Activated gamma-delta T cell treated with Interleukin-2 at 50 U/mL for 16 hours (primary cell): ENCODE measurements around the gene HSPBP1.
A peak's percentile ranks its signal among the peaks of the same experiment; 100 is the strongest.

Source experiments
- DNase-seq: peaks from one replicate; pipeline ENCODE4 v3.0.0-alpha.2; 2020

Gene HSPBP1

GRCh38 chr19:55273978-55274707, 5.8 kb downstream of the HSPBP1 start:
- no peak for DNase-seq

DNA sequence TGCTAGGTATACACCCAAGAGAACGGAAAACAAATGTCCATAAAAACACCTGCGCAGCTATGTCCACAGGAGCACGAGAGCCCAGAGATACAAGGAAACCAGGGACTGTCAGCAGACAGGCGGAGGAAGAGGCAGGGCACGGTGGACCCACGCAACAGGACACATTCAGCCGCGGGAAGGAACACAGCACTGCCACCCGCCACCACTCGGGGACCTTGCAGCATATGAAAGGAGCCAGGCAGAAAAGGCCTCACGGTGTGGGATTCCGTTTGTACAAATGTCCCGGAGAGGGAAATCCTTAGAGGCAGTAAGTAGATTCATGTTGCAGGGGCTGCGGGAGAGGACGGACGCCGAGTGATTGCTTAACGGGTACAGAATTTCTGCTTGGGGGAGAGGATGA, 7.8 kb downstream of the HSPBP1 start:
- no peak for DNase-seq

DNA sequence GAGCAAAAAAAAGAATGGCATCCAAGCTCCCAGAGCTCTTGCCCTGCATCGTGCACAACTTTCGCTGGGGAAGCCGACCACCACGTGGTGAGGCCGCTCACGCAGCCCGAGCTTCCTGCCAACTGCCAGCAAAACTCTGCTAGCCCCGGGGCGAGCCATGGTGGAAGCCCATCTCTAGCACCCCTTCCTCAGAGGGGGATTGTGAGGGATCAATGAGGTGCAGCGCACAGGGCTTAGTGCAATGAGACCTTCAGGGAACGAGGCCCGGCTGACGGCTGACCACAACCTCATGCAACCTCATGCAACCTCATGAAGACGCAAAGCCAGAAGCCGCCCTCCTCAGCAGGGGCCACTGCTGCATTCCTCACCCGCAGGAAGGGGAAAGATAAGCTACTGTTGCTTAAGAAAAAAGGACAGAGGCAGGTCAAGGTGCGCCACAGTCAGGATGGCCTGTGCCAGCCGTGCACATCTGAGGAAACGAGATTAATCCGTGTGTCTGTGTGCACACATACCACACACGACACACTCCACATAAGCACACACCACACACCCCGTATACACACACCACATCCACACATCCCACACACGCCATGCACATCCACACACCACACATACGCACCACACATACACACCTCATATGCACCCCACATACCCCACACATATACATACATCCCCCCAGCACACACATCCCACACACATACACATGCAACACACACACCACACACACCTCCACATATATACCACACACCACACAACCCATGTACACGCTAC, 9.6 kb downstream of the HSPBP1 start:
- DNase-seq: no peak

- no peak for DNase-seq
Measured at GRCh38 chr19:55269299-55269698, 10.6 kb downstream of the HSPBP1 start.

DNA sequence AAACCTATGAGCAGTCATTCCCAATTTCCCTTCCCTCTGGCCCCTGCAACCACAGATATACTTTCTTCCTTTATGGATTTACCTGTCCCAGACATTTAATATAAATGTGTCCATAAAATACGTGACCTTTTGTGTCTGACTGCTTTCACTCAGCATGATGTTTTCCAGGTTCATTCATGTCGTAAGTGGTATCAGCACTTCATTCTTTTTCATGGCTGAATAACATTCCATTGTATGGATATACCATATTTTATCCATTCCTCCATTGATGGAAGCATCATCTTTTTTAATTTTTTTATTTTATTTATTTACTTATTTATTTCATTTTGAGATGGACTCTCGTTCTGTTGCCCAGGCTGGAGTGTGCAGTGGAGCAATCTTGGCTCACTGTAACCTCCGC, 13.1 kb downstream of the HSPBP1 start:
- DNase-seq: no peak

- DNase-seq: no peak
Measured at GRCh38 chr19:55266404-55266803, 13.5 kb downstream of the HSPBP1 start.

DNA sequence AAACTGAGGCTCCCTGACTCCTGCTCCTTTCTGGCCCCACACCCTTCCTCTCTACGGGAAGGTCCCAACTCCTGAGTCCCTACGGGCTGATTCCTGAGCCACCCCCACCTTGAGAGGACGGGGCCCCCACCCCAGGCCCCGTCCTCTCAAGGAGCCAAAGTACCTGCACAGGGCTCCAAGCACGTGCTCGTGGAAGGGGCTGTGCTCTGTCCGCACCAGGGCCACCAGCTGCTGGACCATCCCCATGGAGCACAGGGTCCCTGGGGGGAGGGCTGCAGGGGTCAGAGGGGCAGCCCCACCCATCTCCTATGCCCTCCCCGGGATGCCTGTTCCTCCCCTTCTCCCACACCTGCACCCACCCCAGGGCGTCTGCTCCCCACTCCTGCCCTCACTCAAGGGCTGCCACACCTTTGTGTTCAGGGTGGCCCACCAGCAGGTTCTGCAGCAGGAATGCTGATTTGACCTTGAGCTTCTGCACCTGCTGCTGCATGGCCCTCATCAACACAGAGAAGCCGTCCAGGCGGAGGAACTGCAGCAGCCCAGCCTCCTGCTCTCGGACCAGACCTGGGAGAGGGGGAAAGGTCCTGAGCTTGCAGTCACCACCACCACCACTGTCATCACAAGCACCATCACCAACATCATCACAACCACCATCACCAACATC, 14.1 kb downstream of the HSPBP1 start:
- no peak for DNase-seq

- DNase-seq: no peak
Measured at GRCh38 chr19:55265173-55265572, 14.7 kb downstream of the HSPBP1 start.

DNA sequence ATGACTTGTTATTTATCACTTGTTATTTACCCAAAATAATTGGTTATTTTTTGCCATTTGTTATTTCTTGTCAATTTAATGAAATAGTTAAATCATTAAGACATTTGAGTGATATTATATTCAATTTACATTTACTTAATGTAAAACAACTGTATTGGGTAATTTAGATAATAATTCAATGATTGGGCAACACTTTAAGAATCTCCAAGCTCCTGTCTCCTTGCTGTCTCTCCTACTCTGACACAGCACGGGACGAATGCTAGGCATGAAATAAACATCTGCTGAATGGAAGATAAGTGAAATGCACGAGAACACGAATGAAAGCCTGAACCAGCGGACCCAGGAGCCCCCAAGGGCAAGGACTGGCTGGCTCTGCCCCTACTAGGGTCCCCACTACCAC, 15.4 kb downstream of the HSPBP1 start:
- no peak for DNase-seq

DNA sequence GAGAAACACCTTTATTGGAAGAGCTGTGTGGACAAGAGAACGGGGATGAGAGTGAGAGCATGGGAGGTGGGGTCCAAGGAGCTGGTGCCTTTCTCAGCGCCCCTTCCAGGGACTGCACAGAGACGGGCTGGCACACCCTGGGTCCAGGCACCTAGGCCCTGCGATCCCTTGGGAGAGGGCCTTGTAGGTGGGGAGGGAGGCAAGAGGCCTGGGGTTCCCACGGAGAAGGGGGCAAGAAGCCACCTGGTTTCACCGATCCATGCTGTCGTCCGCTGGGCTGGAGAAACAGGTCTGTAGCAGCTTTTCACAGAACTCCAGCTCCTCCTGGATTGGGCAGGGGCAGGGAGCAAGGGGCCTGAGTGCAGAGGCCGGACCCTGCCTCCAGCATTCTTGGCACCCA, 17.6 kb downstream of the HSPBP1 start:
- no peak for DNase-seq

GRCh38 chr19:55261671-55262126, 18.2 kb downstream of the HSPBP1 start:
- DNase-seq: no peak

DNA sequence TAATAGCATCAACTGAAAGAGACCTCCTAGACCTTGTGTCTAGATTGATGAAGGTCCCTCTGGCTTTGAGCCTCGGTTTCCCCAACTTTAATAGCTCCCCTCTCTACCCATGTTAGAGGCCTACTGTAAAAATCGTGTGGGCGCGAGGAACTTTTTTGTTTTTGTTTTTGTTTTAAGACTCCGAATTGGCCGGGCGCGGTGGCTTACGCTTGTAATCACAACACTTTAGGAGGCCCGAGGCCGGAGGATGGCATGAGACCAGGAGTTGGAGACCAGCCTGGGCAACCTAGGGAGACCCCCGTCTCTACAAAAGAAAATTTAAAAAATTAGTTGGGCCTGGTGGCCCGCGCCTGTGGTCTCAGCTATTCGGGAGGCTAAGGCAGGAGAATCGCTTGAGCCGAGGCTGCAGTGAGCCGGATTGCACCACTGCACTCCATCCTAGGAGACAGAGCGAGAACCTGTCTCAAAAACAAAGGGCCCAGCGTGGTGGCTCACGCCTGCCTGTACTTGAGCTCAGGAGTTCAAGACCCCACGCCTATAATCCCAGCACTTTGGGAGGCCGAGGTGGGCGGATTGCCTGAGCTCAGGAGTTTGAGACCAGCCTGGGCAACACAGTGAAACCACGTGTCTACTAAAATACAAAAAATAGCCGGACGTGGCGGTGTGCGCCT, 20.2 kb downstream of the HSPBP1 start:
- no peak for DNase-seq

GRCh38 chr19:55258828-55259539, 20.9 kb downstream of the HSPBP1 start, which contains the start of gene PPP6R1:
TSS of gene PPP6R1 (minus strand) at chr19:55259017. CDS start at chr19:55247103, 11,914 bp downstream.
- DNase-seq: peak; percentile 93

DNA sequence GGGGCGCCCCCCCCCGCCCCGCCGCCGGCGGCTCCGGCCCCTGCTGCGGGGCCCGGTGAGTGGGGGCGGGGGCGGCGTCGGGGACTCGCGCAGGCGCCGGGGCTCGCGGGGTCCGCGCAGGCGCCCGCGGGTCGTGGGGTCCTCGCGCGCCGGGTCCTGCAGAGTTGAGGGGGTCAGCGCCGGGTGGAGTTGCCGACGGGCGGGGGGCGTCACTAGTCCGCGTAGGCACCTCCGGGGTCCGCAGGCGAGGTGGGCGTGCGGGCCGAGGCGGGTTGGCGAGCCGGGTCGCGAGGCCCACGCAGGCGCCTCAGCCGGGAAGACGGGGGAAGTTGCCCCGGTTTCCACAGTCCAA, 21.5 kb downstream of the HSPBP1 start:
- DNase-seq: peak; percentile 37

GRCh38 chr19:55257461-55258420, 22.2 kb downstream of the HSPBP1 start:
- no peak for DNase-seq

GRCh38 chr19:55256562-55257460, 23.1 kb downstream of the HSPBP1 start:
- no peak for DNase-seq

DNA sequence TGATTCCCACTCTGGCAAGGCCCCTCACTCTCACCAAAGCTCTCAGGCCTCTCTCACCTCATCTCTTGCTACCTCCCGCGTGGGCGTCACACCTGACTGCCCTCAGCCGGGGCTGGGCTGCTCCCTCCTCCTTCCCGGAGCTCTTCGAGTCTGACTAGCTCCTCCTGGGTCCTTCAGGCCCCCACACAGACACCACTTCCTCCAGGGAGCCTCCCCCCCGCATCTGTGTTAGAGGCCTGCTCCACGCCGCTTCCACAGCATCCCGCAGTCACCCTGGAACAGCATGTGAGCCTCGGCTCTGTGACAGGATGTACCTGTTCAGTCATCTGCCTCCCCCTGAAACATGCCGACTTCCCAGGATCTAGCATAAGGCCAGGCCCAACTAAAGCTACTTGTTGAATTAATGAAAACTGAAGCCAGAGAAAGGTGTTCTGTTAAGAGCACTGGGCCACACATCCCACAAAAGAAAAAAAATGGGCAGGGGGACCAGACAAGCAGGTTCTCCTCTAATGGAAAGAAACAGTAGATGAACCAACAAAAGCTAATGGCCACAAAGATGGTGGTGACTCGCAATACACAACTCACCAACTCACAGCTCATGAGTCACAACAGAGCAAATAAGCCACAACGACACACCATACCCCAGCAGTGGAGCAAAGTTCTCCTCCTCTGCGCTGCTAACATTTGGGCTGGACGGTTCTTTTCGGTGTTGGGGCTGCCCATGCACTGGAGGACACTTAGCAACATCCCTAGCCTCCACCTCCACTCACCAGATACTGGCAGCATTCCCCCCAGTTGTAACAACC, 24.1 kb downstream of the HSPBP1 start:
- peak; percentile 38 for DNase-seq

DNA sequence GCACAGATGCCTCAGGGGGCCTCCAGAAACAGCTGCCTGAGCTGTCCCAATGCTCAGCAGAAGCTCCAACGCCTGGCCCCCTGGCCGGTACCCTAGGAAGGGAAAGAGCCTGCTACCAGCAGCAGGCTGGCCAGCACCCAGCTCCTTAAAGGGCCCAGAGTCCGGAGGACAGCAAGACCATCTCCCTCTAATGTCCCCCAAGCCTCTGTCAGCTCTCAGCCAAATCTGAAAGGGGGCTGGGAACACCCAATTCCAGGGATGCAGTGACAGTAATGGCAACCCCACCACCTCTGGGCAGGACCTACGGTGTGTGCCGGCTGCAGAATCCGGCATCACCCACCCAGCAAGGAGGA, 25.3 kb downstream of the HSPBP1 start:
- no peak for DNase-seq

DNA sequence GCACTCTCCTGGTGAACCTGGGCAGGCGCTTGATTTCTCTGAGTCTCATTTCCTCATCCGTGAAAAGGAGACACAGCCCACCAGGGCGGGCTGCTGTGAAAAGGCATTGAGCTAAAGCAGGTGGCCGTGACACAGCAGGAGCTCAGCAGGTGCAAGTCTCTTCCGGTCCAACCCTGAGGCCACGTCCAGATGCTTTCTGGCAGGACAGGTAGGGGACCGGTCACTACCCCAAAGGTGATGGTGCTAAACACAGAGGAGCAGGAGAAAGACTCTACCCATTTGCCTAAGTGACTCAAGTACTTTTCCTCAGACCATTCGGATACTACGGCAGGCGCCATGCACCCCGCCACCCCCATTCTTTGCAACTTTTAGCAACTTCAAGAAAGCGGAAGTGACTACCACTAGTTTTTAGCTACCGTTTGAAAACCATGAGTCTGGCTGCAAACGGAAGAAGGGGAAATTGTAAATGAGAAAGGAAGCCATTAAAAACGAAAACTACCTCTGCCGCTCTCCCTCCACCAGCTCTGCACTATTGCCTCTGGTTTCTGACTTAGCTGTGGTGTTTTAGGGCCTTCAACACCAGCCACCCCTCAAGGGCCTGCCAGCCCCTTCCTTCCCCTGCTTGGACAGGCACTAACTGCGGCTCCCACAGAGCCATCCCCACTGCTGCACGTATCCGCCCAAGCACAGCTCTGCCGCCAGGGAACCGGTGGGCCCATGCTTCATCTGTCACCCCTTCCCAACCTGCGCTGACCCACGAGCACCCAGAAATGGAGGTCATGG, 25.9 kb downstream of the HSPBP1 start:
- peak; percentile 65 for DNase-seq
